C4-2B (cell line): Measurements from ENCODE around the gene FMR1NB.

Experiments used
- H3K27ac ChIP-seq: fragments of 450-650 bp; 2 replicates; pipeline ENCODE4 v1.5.1; 2017
- ZFX ChIP-seq: fragments of 450-650 bp; IDR thresholded peaks from 2 replicates; pipeline ENCODE4 v1.6.1; 2017
- TF ChIP-seq, protein P1 (sequence below): fragments of 450-650 bp; conservative IDR thresholded peaks from 2 replicates; pipeline ENCODE4 v1.5.1; 2017; ENCODE audit warnings: mild to moderate bottlenecking

Gene FMR1NB, protein sequence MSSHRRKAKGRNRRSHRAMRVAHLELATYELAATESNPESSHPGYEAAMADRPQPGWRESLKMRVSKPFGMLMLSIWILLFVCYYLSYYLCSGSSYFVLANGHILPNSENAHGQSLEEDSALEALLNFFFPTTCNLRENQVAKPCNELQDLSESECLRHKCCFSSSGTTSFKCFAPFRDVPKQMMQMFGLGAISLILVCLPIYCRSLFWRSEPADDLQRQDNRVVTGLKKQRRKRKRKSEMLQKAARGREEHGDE

DNA sequence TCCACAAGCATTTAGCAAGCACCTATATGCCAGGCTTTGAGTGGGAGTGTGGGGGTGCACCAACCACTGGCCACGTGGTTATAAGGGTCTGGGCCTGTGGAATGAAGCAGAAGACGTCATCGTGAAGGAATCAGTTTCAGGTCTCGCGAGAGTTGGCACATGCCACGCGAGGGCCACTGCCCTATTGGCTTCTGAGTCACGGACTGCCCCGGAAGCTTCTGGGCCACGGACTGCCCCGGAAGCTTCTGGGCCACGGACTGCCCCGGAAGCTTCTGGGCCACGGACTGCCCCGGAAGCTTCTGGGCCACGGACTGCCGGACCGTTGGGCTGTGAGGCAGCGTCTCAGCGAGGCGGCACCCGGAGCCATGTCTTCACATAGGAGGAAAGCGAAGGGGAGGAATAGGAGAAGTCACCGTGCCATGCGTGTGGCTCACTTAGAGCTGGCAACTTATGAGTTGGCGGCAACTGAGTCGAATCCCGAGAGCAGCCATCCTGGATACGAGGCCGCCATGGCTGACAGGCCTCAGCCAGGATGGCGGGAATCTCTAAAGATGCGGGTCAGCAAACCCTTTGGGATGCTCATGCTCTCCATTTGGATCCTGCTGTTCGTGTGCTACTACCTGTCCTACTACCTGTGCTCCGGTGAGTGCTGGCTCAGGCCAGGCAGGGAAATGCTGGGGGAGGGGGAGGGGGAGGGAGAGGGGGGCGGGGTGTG lies at the start of gene FMR1NB:
Gene FMR1NB (plus strand): TSS at position 300 of the 715 bp plus-strand sequence. CDS start 66 bp downstream, at position 366.
- H3K27ac ChIP-seq: no peak within 1 kb of the TSS
- no peak for TF ChIP-seq ZFX
- TF ChIP-seq, protein P1, sequence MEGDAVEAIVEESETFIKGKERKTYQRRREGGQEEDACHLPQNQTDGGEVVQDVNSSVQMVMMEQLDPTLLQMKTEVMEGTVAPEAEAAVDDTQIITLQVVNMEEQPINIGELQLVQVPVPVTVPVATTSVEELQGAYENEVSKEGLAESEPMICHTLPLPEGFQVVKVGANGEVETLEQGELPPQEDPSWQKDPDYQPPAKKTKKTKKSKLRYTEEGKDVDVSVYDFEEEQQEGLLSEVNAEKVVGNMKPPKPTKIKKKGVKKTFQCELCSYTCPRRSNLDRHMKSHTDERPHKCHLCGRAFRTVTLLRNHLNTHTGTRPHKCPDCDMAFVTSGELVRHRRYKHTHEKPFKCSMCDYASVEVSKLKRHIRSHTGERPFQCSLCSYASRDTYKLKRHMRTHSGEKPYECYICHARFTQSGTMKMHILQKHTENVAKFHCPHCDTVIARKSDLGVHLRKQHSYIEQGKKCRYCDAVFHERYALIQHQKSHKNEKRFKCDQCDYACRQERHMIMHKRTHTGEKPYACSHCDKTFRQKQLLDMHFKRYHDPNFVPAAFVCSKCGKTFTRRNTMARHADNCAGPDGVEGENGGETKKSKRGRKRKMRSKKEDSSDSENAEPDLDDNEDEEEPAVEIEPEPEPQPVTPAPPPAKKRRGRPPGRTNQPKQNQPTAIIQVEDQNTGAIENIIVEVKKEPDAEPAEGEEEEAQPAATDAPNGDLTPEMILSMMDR: no peak

DNA sequence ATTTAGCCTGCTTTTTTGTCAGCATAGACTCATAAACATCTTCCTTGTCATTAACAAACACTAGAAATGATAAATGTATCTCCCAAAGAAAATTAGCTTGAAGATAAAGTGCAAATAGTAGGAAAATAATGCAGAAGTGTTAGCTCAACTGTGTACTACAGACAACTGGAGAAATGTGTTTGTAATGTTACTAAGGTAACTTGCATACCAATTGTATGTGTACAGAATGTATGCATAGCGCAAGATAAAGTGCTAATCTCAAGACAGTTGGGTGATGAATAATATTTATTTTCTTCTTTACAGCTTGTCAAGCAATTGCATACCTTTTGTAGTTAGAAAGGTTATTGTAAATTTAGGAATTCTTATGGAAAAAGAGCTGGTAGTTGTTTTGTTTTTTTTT lies 47.3 kb upstream of the FMR1NB start:
- no peak for TF ChIP-seq ZFX
- TF ChIP-seq, protein P1: no peak
- no peak overlapping the region for H3K27ac ChIP-seq

DNA sequence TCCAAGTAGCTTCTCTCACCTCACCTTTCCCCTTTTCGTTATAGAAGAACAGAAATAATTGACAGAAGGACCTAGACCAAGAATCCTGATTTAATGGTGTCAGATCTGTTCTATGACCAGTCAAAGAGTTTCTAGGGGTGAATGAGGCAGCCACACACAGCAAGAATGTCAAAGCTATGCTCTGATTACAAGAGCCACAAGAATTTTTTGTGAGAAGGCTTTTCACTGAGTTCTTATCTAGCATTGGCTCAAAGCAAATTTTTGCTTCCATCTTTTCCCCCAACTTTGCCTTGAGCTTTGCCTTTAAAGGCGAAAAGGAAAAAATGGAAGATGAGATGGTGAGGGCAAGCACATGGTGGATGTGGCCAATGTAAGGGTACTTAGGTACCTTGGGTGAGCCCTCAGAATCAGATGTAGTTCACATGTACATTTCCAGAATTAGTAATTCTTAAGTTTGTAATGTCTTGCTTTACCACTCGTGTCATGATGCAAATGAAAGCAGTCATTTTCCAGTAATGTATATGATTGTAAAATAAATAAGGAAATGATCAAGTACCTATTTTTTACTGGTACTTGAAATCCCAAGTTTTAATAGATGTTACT lies 45.9 kb upstream of the FMR1NB start:
- TF ChIP-seq, protein P1: no peak
- TF ChIP-seq ZFX: no peak
- H3K27ac ChIP-seq: no peak overlapping the region

DNA sequence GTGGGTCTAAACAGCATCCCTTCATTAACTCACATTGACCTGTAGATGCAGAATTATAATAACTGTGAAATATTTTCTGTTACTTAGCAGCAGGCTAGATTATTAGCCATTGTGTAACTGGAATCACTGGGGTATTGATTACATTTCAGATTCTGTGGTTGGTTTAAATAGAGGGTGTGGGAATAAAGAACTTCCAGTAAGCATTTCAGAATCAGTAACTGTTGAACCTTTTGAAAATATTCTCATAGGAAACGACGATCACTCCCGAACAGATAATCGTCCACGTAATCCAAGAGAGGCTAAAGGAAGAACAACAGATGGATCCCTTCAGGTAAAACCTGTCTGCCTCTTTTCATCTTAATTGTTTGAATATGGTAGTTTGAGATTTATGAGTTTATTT lies 35.9 kb upstream of the FMR1NB start:
- TF ChIP-seq, protein P1: no peak
- TF ChIP-seq ZFX: no peak
- H3K27ac ChIP-seq: no peak overlapping the region

- no peak overlapping the region for H3K27ac ChIP-seq
- TF ChIP-seq ZFX: no peak
- TF ChIP-seq, protein P1: no peak
Observed at GRCh38 chrX:147948531-147948930, 32.6 kb upstream of the FMR1NB start.

- H3K27ac ChIP-seq: no peak overlapping the region
- TF ChIP-seq, protein P1: no peak
- TF ChIP-seq ZFX: no peak
Observed at GRCh38 chrX:147950352-147950751, 30.8 kb upstream of the FMR1NB start.

- TF ChIP-seq, protein P1: no peak
Observed at GRCh38 chrX:147953976-147954375, 27.2 kb upstream of the FMR1NB start.

More at GRCh38 chrX:147953976-147954375, 27.2 kb upstream of the FMR1NB start:
- H3K27ac ChIP-seq: no peak overlapping the region
